NCI-H526 (cell line): ENCODE measurements around the gene NYAP1.
"Not testable (repeated sequence)": the region's sequence is repeated elsewhere in the genome, so short reads cannot be mapped to it uniquely, and the experiment has no call there.

Experiments
- DNase-seq, 2 experiments: peaks; one replicate each; lab custom pipeline; 2025; lab: John Stamatoyannopoulos, UW

Gene NYAP1

DNA sequence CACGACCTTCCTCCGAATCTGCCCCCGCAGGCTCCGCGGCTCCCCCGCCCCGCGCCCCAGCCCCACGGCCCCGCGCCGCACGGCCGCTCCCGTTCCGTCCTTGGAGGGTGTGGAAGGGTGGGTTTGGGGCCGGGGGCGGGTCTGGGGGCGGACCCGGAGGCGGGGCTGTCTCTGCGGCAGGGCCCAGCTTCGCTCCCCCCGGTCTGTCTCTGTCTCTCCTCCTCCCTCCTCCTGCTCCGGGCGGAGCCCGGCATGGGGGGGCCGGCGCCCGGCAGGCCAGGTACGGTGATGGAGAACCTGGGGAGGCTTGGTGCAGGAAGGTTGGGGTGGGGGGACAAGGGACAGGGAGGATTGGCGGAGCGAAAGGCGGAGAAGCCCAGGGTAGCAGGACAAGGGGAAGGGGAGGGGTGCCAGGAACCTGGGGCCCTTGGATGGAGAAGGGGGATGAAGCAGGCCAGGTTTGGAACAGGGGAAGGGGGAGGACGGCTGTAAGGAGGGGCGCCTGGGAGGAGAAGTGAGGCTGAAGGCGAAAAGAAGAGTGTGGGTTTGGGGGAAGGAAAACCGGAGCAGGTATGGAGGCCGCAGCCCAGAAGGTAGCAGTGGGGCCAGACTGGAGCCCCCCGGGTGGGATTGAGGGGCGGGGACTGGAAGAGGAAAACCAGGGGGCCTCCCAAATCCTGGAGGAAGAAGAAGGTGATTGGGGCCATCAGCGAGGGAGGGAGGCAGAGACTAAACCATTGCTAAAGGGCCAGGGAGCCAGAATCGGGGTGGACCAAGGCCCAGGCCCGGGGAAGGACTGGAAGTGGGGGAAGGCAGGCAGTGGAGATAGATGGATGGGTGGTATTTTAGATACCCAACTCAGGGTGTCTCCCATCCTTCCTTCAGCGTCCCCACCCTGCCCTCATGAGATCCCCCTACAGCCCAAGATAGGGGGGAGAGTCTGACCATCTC lies at the start of gene NYAP1:
TSS of gene NYAP1 (plus strand) at position 206 of the 951 bp plus-strand sequence. CDS start 1,385 bp downstream, outside the sequence.
- peak in 1 of 2 experiments; percentile 72 for DNase-seq

DNA sequence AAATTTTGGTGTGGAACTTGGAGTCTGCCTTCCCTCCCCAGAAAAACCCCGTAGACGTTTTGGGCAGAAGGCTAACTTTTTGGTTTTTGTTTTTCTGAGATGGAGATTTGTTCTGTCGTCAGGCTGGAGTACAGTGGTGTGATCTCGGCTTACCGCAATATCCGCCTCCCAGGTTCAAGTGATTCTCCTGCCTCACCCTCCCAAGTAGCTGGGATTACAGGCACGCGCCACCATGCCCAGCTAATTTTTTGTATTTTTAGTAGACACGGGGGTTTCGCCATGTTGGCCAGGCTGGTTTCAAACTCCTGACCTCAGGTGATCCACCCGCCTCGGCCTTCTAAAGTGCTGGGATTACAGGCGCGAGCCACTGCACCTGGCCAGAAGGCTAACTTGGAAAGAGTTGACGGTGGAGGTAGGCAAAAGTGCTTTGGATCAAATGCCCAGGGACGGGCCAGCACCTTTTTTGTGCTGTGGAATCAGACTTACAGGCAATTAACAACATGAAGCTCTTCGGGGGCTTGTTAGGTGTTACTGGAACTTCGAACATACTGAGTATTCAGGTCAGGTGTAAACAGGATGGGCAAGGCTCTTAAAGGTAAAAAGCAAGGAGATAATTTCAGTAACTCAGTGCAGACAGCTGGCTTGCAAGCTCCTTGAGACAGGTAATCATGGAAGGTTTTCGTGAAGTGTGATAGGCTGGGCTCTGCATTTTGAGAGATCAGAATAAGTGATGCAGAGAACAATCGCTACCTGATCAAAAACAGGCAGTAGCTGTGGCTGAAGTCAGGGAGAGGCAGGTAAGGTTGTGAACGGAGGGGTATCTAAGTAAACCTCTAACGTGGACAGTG lies 49.2 kb upstream of the NYAP1 start:
- DNase-seq: no peak

- DNase-seq: peak; percentile 48 to 71
Measured at GRCh38 chr7:100435401-100436304, 48.1 kb upstream of the NYAP1 start.

DNA sequence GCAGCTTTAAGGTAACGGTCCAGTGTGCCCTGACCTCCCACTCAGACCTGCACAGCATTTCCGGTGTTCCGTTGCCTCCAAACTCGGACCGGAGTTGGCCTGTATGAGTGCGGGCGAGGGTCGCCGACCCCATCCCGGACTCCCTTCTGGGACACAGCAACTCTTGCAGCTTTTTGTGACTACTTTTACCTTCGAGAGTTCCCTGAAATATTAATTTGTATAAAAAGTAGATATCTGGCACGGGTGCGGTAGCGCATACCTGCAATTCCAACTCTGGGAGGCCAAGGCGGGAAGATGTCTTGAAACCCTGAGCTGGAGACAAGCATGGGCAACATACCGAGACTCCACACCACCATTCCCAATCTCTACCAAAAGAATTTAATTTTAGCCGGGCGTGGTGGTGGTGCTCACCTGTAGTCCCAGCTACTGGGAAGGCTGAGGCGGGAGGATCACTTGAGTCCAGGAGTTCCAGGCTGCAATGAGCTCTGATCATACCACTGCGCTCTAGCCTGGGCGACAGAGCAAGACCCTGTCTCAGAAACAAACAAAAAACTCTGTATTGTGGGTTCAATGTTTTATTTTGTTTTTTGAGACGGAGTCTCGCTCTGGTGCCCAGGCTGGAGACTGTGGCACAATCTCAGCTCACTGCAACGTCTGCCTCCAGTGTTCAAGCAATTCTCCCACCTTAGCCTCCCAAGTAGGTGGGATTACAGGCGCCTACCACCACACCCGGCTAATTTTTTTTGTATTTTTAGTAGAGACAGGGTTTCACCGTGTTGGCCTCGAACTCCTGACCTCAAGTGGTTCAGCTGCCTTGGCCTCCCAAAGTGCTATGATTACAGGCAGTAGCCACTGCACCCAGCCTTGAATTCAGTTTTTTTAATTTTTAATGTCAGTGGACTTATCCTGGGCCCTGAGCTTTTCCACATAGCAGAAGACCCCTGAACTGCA lies 46.3 kb upstream of the NYAP1 start:
- no peak for DNase-seq

GRCh38 chr7:100438172-100438571 lies 45.6 kb upstream of the NYAP1 start:
- DNase-seq: no peak

GRCh38 chr7:100438731-100439130 lies 45.0 kb upstream of the NYAP1 start:
- DNase-seq: not testable (repeated sequence)

- not testable (repeated sequence) for DNase-seq
Measured at GRCh38 chr7:100439244-100439643, 44.5 kb upstream of the NYAP1 start.

DNA sequence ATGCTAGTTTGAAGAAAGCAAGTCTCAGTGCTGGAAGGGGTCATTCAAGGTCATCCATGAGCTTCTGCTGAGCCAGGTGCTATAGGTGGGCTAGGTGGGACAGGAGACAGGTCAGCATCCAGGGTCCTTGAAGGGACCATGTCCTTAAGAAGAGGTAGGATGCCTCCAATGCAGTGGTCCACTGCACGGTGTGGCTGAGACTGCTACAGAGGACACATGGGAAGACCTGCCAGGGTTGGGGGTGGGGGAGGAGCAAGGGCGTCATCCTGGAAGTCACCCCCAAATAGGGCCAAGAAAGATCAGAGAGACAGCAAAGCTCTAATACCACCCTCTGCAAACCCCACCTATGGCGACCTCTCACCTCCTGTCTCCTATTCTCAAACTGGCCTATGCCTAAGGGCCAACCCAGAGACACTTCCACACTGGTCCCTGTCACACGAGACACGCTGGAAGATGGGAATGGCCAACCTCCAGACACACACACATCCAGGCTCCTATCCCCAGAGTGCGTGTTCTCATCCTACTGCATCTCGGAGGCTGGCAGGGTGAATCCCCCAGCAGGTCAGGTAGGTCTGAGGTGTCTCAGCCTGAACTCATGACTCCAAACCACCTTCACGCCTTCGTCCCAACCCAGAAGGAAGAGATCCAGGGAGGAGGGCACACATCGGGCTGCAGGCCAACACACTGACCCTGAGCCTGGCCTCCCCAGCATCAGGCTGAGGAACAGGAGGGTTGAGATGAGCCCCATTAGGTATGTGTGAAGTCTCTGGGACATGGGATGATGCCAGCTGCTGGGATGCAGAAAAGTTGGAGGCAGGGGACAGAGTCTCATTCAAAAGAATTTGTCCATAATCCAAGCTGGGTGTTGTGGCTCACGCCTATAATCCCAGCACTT lies 41.8 kb upstream of the NYAP1 start:
- DNase-seq: no peak

- no peak for DNase-seq
Measured at GRCh38 chr7:100443096-100443840, 40.5 kb upstream of the NYAP1 start.

- no peak for DNase-seq
Measured at GRCh38 chr7:100444311-100445278, 39.1 kb upstream of the NYAP1 start.

GRCh38 chr7:100446040-100446439 lies 37.7 kb upstream of the NYAP1 start:
- DNase-seq: no peak

- DNase-seq: not testable (repeated sequence)
Measured at GRCh38 chr7:100447363-100447762, 36.4 kb upstream of the NYAP1 start.

DNA sequence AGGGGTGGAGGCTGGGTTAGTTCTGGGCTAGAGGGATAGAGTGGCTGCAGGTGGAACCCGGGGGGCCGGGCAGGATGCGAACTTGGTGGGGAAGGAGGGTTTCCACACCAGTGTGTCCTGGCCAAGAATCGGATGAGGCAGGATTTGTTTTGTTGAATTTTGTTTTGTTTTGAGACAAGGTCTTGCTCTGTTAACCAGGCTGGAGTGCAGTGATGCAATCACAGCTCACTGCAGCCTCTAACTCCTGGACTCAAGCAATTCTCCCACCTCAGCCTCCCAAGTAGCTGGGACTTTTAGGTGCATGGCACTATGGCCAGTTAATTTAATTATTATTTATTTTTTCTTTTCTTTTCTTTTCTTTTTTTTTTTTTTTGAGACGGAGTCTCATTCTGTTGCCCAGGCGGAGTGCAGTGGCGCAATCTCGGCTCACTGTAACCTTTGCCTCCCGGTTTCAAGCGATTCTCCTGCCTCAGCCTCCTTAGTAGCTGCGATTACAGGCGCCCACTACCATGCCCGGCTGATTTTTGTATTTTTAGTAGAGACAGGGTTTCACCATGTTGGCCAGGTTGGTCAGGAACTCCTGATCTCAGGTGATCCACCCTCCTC lies 34.4 kb upstream of the NYAP1 start:
- no peak for DNase-seq

GRCh38 chr7:100452513-100452912 lies 31.2 kb upstream of the NYAP1 start:
- DNase-seq: no peak

- not testable (repeated sequence) for DNase-seq
Measured at GRCh38 chr7:100453854-100454253, 29.9 kb upstream of the NYAP1 start.

GRCh38 chr7:100455206-100455605 lies 28.5 kb upstream of the NYAP1 start:
- DNase-seq: no peak

DNA sequence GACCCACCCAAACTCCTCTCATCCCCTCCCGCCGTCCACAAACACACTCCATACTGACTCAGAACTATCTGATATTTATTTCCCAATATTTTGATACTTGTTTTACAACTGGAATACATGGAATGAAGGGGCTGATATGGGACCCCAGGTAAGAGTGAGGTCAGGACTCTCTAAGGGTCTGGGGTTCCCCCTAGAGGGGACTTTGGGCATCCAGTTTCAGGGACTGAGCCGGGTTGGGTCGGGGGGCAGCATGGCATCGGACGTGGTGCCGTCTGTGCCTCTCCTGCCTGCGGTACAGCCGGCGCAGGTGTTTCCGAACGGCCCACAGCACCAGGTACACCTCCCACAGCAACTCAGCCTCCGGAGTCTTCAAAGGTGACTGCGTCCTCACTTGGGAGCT lies 27.2 kb upstream of the NYAP1 start:
- DNase-seq: no peak
